CD4-positive, alpha-beta T cell (primary cell): ENCODE measurements around the gene TSEN2. TPM values are rescaled to one million over a fixed set of nuclear protein-coding genes. Genes with fewer than 3 reads are reported as not detected.

Experiments
- ATAC-seq: fragments of 200-7000 bp; cut with Tn5 transposase; one replicate; pipeline ENCODE4 v1.10.0; 2022; ENCODE audit warnings: mild to moderate bottlenecking; ENCODE audit not compliant: poor library complexity
- CTCF ChIA-PET: fragments of 350-600 bp; sonication (Branson Sonifier 250); formaldehyde crosslinking; loops from one replicate; lab custom pipeline; 2021; ENCODE audit warnings: antibody characterized with exemption, inconsistent platforms; lab: Charles Lee
- POLR2A ChIA-PET: fragments of 350-600 bp; sonication (Branson Sonifier 250); formaldehyde crosslinking; loops from one replicate; lab custom pipeline; 2021; ENCODE audit warnings: antibody characterized with exemption, inconsistent platforms; lab: Charles Lee
- DNase-seq, 14 experiments: peaks; one replicate each; pipeline ENCODE4 v3.0.0-alpha.2; 2013 to 2020; ENCODE audit warnings: mixed read lengths in 2 of 14
- H3K27ac ChIP-seq, 2 donors: one replicate each; pipeline versions ENCODE4 v1.5.1 to v1.7.0; 2013; ENCODE audit warnings: low read length in 2 of 2, low read depth in 1 of 2, mild to moderate bottlenecking in 1 of 2
- H3K27me3 ChIP-seq, 2 experiments: 1 replicate in 1 of 2; 2 replicates in 1 of 2; pipeline versions ENCODE4 v1.6.1 to v1.7.0; 2013; ENCODE audit warnings: low read length in 2 of 2, control low read depth in 1 of 2, mild to moderate bottlenecking in 1 of 2, moderate library complexity in 1 of 2; ENCODE audit not compliant: insufficient read depth in 2 of 2, control insufficient read depth in 1 of 2
- H3K36me3 ChIP-seq: one replicate; pipeline ENCODE4 v1.6.1; 2013; ENCODE audit warnings: low read length, control low read depth; ENCODE audit not compliant: insufficient read depth
- H3K4me1 ChIP-seq: one replicate; pipeline ENCODE4 v1.6.1; 2013; ENCODE audit warnings: low read length, control low read depth; ENCODE audit not compliant: insufficient read depth
- H3K4me3 ChIP-seq: one replicate; pipeline ENCODE4 v1.5.1; 2013; ENCODE audit warnings: mild to moderate bottlenecking, low read length, moderate library complexity
- H3K9me3 ChIP-seq, 2 experiments: 1 replicate in 1 of 2; 2 replicates in 1 of 2; pipeline versions ENCODE4 v1.6.1 to v1.7.0; 2013; ENCODE audit warnings: low read length in 2 of 2, mild to moderate bottlenecking in 2 of 2, control low read depth in 1 of 2, moderate library complexity in 1 of 2; ENCODE audit not compliant: control insufficient read depth in 1 of 2, insufficient read depth in 1 of 2
- H3K27ac Mint-ChIP-seq: one replicate; pipeline ENCODE4 v1.8.0; 2020; ENCODE audit warnings: mixed read lengths
- H3K27me3 Mint-ChIP-seq: one replicate; pipeline ENCODE4 v1.8.0; 2021; ENCODE audit warnings: mixed read lengths
- H3K36me3 Mint-ChIP-seq: one replicate; pipeline ENCODE4 v1.8.0; 2021; ENCODE audit warnings: low read depth, mixed read lengths
- H3K4me1 Mint-ChIP-seq: one replicate; pipeline ENCODE4 v1.8.0; 2021; ENCODE audit warnings: low read depth, mixed read lengths
- H3K4me3 Mint-ChIP-seq: one replicate; pipeline ENCODE4 v1.8.0; 2020; ENCODE audit warnings: mild to moderate bottlenecking, mixed read lengths
- H3K9me3 Mint-ChIP-seq: one replicate; pipeline ENCODE4 v1.8.0; 2020; ENCODE audit warnings: mixed read lengths
- intact Hi-C, 2 experiments: fragments of 100-400 bp; cut with DNase I in 1 of 2; cut with micrococcal nuclease in 1 of 2; formaldehyde crosslinking; loops; one replicate each; pipeline versions ENCODE4 v1.15.1 to v1.9.0; 2023 to 2025; cut with DNase I, micrococcal nuclease
- total RNA-seq, 174 experiments: library from RNA in 2 of 174; stranded (reverse) in 2 of 174; gene quantifications; one replicate each; pipeline ENCODE4 v1.2.3 and lab custom pipeline; 2021 to 2026
- TF ChIP-seq, protein P1 (sequence below): fragments of 200-600 bp; IDR thresholded peaks from one replicate; pipeline ENCODE4 v1.8.0; 2022; ENCODE audit warnings: antibody characterized with exemption, mild to moderate bottlenecking

TSEN2 gene
- total RNA-seq, 2 experiments from 2014 or later: 8.0 to 8.2 TPM

GRCh38 chr3:12503126-12503957, 19.1 kb downstream of the TSEN2 start:
- no peak overlapping the region for H3K4me3 Mint-ChIP-seq
- Histone ChIP-seq H3K4me3 (no peak overlapping the region), H3K27me3 (no peaks in the 10 kb centered on the region), H3K36me3 (peaks cover 51% of the 10 kb centered on the region), H3K9me3 (no peaks in the 10 kb centered on the region), H3K27ac (no peak overlapping the region), H3K4me1 (no peaks in the 10 kb centered on the region)
- ChIA-PET CTCF (no interaction called here), POLR2A (no interaction called here)
- no peaks in the 10 kb centered on the region for H3K4me1 Mint-ChIP-seq
- H3K27ac Mint-ChIP-seq: no peak overlapping the region
- intact Hi-C loops: no loop called here
- ATAC-seq (no peak), DNase-seq (no peak)
- TF ChIP-seq, protein P1, sequence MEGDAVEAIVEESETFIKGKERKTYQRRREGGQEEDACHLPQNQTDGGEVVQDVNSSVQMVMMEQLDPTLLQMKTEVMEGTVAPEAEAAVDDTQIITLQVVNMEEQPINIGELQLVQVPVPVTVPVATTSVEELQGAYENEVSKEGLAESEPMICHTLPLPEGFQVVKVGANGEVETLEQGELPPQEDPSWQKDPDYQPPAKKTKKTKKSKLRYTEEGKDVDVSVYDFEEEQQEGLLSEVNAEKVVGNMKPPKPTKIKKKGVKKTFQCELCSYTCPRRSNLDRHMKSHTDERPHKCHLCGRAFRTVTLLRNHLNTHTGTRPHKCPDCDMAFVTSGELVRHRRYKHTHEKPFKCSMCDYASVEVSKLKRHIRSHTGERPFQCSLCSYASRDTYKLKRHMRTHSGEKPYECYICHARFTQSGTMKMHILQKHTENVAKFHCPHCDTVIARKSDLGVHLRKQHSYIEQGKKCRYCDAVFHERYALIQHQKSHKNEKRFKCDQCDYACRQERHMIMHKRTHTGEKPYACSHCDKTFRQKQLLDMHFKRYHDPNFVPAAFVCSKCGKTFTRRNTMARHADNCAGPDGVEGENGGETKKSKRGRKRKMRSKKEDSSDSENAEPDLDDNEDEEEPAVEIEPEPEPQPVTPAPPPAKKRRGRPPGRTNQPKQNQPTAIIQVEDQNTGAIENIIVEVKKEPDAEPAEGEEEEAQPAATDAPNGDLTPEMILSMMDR: no peak
- H3K9me3 Mint-ChIP-seq: no peaks in the 10 kb centered on the region
- H3K36me3 Mint-ChIP-seq: peaks cover 85% of the 10 kb centered on the region
- H3K27me3 Mint-ChIP-seq: no peaks in the 10 kb centered on the region

DNA sequence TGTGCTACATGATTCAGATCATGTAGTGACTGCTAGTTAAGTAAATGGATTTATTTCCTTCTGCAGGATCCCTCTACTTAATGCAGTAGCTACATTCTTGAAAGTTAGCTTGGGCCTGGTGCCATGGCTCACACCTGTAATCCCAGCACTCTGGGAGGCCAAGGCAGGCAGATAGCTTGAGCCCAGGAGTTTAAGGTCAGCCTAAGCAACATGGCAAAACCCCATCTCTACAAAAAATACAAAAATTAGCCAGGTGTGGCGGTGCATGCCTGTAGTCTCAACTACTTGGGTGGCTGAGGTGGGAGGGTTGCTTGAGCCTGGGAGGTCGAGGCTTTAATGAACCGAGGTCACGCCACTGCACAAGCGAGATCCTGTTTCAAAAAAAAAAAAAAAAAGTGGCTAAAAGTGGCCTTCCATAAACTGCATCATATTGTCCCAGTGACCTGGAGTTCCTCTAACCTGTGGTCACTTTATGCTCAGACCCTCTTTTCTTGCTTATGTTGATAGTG, 22.0 kb downstream of the TSEN2 start:
- POLR2A ChIA-PET: no interaction called here

DNA sequence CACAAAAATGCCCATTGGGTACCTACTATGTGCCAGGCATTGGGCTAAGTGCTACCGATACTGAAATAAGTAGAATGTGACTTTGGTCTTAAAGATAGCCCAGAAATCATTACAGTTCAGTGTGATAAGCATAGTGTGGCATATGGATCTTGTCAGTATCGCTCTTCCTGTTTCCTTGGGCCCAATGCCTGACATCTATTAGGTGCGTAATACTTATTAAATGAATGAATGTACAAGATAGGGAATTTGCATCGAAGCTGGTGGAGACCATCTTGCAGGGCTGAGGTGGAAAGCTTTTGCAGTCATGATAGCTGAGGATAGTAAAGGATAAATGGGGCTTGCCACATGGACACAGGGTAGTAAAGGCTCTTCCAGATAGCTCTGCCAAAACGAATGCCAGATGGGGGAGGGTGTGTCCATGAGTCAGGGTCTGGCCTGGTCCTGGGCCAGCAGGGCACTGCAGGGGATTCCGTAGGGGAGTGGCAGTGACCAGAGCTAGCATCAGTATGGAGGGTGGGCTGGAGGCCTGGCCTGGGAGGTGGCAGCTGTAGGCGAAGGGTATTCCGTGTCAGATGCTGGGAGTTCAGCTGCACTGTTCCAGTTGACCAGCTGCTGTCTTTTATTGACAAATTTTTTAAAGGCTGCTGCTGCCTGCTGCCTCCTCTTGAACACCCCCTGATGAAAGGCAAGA, 23.5 kb downstream of the TSEN2 start:
- intact Hi-C loops: no loop called here
- ChIA-PET POLR2A (no interaction called here), CTCF (no interaction called here)
- H3K4me1 ChIP-seq: no peaks in the 10 kb centered on the region
- ATAC-seq: no peak
- no peak overlapping the region for H3K27ac ChIP-seq
- Mint-ChIP-seq H3K27me3 (no peaks in the 10 kb centered on the region), H3K4me3 (no peak overlapping the region), H3K36me3 (peaks cover 70% of the 10 kb centered on the region), H3K9me3 (no peaks in the 10 kb centered on the region), H3K27ac (no peak overlapping the region), H3K4me1 (no peaks in the 10 kb centered on the region)
- DNase-seq: no peak
- TF ChIP-seq, protein P1: no peak
- H3K27me3 ChIP-seq: no peaks in the 10 kb centered on the region
- no peaks in the 10 kb centered on the region for H3K9me3 ChIP-seq
- peaks cover 30% of the 10 kb centered on the region for H3K36me3 ChIP-seq
- H3K4me3 ChIP-seq: no peak overlapping the region

More for the DNA sequence above, 22.0 kb downstream of the TSEN2 start:
- DNase-seq: no peak
- Histone ChIP-seq H3K27me3 (no peaks in the 10 kb centered on the region), H3K4me1 (no peaks in the 10 kb centered on the region), H3K4me3 (no peak overlapping the region), H3K36me3 (peaks cover 39% of the 10 kb centered on the region), H3K9me3 (no peaks in the 10 kb centered on the region), H3K27ac (no peak overlapping the region)
- H3K4me3 Mint-ChIP-seq: no peak overlapping the region
- H3K4me1 Mint-ChIP-seq: no peaks in the 10 kb centered on the region
- TF ChIP-seq, protein P1: no peak
- ATAC-seq: no peak
- peaks cover 76% of the 10 kb centered on the region for H3K36me3 Mint-ChIP-seq
- intact Hi-C loops: no loop called here
- no peak overlapping the region for H3K27ac Mint-ChIP-seq
- CTCF ChIA-PET: interaction anchor here (0.5 kb wide), 1 partner anchor 46 kb away, joined by 3 read pairs; no protein-coding TSS in a partner anchor
- H3K9me3 Mint-ChIP-seq: no peaks in the 10 kb centered on the region
- H3K27me3 Mint-ChIP-seq: no peaks in the 10 kb centered on the region
